Measurements from ENCODE around the gene GPR137.
A peak's percentile ranks its signal among the peaks of the same experiment; 100 is the strongest.

Gene GPR137

DNA sequence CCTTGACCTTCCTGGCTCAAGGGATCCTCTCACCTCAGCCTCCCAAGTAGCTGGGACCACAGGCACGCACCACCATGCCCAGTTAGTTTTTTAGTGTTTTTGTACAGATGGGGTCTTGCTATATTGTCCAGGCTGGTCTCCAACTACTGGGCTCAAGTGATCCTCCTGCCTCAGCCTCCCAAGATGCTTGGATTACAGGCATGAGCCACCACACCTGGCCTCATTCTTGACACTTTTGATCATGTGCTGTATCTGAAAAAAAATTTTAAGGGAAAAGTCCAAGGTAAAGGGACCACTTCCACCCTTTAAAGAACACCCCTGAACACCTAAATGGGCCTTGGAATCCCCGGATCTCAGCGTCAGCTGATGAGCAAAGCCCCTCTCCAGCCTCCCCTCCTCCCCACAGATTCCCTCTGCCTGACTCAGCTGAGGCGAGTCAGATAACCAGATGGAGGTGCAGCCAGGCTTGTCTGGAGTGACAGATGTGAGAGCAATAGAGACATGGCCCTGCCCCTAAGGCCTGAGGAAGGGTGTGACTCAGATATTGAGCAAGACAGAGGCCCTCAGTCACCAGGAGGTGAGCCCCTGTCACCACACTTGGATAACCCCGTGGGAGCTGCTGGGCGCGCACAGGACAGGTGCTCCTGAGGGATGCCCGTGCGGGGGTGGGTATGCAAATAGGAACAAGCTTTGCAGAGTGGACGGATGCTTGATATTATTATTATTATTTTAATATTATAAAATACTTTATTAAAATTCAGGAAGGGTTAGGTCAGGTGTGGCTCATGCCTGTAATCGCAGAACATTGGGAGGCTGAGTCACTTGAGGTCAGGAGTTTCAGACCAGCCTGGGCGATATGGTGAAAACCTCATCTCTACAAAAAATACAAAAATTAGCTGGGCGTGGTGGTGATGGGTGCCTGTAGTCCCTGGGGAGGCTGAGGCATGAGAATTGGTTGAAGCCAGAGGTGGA, 49.4 kb downstream of the GPR137 start:
- H3K36me3 ChIP-seq: no peaks in the 10 kb centered on the region
- no peak overlapping the region for H3K4me3 ChIP-seq (ENCODE audit: low read depth, low read length)
- no peaks in the 10 kb centered on the region for H3K9me3 ChIP-seq
- TF ChIP-seq, protein P1, sequence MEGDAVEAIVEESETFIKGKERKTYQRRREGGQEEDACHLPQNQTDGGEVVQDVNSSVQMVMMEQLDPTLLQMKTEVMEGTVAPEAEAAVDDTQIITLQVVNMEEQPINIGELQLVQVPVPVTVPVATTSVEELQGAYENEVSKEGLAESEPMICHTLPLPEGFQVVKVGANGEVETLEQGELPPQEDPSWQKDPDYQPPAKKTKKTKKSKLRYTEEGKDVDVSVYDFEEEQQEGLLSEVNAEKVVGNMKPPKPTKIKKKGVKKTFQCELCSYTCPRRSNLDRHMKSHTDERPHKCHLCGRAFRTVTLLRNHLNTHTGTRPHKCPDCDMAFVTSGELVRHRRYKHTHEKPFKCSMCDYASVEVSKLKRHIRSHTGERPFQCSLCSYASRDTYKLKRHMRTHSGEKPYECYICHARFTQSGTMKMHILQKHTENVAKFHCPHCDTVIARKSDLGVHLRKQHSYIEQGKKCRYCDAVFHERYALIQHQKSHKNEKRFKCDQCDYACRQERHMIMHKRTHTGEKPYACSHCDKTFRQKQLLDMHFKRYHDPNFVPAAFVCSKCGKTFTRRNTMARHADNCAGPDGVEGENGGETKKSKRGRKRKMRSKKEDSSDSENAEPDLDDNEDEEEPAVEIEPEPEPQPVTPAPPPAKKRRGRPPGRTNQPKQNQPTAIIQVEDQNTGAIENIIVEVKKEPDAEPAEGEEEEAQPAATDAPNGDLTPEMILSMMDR (IDR thresholded peaks at IDR 0.05; ENCODE audit: low read depth, low read length): no peak
- DNase-seq: peak; percentile 71
- H3K4me1 ChIP-seq: no peaks in the 10 kb centered on the region
- no peaks in the 10 kb centered on the region for H3K27me3 ChIP-seq

DNA sequence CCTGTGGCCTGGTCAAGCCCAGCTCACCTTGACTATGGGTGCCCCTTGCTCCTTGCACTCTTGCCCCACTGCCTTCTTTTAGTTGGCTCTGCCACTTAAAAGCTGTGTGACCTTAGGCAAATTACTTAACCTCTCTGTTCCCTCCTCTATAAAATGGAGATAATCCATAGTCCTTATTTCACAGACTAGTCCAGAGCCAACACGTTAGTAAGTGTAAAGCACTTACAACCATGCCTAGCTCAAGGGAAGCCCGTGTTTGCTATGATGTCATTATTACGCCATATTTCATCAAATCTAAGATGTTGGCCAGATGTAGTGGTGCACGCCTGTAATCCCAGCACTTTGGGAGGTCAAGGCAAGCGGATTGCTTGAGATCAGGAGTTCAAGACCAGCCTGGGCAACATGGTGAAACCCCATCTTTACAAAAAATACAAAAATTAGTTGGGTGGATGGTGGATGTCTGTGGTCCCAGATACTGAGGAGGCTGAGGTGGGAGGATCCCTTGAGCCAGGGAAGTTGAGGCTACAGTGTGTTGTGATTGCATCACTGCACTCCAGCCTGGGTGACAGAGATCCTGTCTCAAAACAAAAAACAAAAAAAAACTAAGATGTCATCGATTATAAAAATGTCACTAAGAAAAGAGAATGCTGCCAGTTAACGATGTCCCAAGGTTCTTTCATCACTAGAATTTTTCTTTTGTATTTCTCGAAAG, 52.0 kb downstream of the GPR137 start:
- H3K9me3 ChIP-seq: no peaks in the 10 kb centered on the region
- no peaks in the 10 kb centered on the region for H3K36me3 ChIP-seq
- DNase-seq: no peak
- no peaks in the 10 kb centered on the region for H3K27me3 ChIP-seq
- no peaks in the 10 kb centered on the region for H3K4me1 ChIP-seq
- H3K4me3 ChIP-seq (ENCODE audit: low read depth, low read length): no peak overlapping the region
- TF ChIP-seq, protein P1 (IDR thresholded peaks at IDR 0.05; ENCODE audit: low read depth, low read length): no peak

GRCh38 chr11:64338716-64339115, 53.1 kb downstream of the GPR137 start:
- TF ChIP-seq, protein P1 (IDR thresholded peaks at IDR 0.05; ENCODE audit: low read depth, low read length): no peak
- Histone ChIP-seq H3K4me1 (no peaks in the 10 kb centered on the region), H3K4me3 (ENCODE audit: low read depth, low read length) (no peak overlapping the region), H3K9me3 (no peaks in the 10 kb centered on the region), H3K27me3 (no peaks in the 10 kb centered on the region), H3K36me3 (no peaks in the 10 kb centered on the region)
- no peak for DNase-seq
